Measurements from ENCODE around the gene CNST. TPM values are rescaled to one million over a fixed set of nuclear protein-coding genes. Genes with fewer than 3 reads are reported as not detected.

Gene CNST, protein sequence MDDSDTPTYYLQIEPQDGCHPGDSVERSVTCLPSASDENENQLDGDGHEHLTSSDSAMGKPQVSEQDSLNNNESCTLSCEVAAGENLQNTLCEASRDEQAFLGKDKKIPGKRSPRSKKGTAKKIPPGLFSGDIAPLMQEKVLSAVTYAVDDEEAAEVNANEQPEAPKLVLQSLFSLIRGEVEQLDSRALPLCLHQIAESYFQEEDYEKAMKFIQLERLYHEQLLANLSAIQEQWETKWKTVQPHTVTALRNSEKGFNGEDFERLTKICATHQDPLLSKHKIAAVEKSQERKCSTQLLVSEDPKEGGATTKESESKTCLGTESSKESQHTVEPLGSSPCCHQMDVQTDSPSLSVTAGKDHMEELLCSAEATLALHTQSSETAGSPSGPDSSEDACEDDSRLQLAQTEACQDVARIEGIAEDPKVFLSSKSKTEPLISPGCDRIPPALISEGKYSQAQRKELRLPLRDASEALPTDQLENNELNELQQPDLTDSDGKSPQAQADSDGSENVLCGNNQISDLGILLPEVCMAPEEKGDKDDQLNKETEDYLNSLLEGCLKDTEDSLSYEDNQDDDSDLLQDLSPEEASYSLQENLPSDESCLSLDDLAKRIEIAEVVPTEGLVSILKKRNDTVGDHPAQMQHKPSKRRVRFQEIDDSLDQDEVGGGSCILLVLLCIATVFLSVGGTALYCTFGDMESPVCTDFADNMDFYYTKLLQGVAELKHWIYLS
- total RNA-seq = 10 to 100 TPM; 25.8 to 26.1 TPM

DNA sequence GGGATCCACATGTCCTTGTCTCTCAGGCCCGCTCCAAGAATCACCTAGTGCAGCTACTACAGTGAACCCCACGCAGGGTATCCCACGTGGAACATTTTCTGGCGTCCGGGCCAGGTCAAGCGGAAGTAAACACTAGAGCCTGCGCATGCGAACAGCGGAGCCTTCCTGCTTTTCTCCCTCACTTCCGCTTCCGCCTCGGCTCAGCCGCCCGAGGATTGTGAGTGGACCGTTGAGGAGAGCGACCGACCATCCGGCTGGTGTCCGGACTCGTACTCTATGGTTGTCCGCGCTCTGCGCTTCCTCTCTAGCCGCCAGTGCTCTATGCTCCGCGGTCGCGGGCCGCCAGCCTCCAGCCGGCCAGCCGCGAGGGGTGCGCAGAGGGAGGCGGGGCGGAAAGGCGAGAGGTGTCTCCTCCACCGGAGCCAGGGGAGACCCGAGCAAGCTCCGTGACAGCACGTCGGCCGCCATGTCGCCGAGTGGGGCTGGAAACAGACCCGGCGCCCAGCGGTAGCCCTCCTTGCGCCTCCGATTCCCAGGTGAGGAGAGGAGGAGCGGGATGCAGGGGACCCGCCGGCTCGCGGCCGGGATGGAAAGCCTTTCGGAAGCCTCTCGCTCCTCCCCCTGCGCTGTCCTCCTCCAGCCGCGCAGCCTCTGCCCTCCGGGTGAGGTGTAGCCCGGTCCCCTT lies at the start of gene CNST, which contains the start of gene TFB2M:
CNST (plus strand) TSS at position 329 of the 685 bp plus-strand sequence. CDS start 25,107 bp downstream, outside the sequence.
TFB2M (minus strand) TSS at position 134 of the 685 bp plus-strand sequence; CDS start at position 11, 123 bp downstream.
- Mint-ChIP-seq H3K4me1 (peaks cover 34% of the 10 kb centered on the region), H3K9me3 (no peaks in the 10 kb centered on the region), H3K4me3 (peak within 1 kb of the TSS; percentile 100), H3K27ac (peak within 1 kb of the TSS; percentile 98), H3K27me3 (no peaks in the 10 kb centered on the region), H3K36me3 (peaks cover 32% of the 10 kb centered on the region)
- DNase-seq = peak; percentile 97

DNA sequence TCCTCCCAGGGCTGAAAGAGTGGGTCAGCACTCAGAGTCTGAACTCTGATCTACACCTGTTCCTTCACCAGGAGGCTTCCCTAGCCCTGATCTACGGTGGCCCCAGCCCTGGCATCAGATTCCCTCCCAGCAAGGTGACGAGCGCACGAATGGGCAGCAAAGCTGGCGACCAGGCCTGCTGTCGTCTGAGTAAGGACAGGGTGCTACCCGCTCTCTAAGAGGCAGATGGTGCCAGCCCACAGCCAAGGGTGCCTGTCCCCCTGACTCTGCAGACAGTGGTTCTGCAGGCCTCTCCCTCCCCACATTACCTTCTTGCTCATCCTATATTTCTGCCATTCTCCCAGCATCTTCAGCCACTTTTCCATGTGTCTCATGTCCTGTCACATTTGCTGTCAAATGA lies 48.9 kb upstream of the CNST start:
- H3K4me3 Mint-ChIP-seq = no peak overlapping the region

DNA sequence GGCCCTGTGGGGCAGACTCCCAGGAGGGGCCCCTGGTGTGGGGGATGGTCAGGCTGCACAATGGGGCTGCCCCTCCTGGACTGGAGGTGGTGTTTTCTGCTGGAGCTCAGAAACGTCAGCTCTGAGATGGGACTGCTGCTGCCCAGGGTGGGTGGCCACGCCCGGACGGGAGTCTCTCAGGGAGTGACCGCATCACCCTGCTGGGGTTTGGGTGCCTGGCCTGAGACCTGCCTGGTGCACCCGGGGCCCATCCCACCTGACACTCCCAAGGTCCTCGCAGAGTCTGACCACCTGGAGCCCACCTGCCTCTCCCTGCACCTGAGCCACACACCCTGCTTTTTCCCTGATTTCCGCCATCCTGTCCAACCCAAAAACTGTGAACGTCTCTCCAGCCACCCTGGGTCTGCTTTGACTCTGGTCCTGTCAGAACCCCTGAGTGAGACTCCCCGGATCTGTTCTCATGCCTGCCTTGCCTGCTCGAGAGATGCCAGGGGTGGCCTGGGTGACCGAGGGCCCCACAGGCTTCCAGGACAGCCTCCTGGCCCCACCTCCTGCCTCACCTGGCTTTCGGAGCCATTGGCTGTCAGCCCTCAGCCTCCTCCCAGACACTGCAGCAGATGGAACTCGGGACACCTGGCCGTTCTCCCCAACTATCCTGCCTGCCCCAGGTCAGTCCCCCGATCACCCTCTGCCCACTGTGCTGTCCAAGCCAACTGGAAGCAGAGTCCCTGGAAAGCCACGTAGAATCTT lies 47.6 kb upstream of the CNST start:
- Mint-ChIP-seq H3K36me3 (no peaks in the 10 kb centered on the region), H3K4me1 (no peaks in the 10 kb centered on the region), H3K4me3 (no peak overlapping the region), H3K27ac (no peak overlapping the region), H3K27me3 (no peaks in the 10 kb centered on the region), H3K9me3 (peaks cover 21% of the 10 kb centered on the region)
- DNase-seq = no peak

More for the DNA sequence above, 48.9 kb upstream of the CNST start:
- DNase-seq = no peak
- H3K36me3 Mint-ChIP-seq = no peaks in the 10 kb centered on the region
- peaks cover 21% of the 10 kb centered on the region for H3K9me3 Mint-ChIP-seq
- no peaks in the 10 kb centered on the region for H3K27me3 Mint-ChIP-seq
- H3K4me1 Mint-ChIP-seq = no peaks in the 10 kb centered on the region
- no peak overlapping the region for H3K27ac Mint-ChIP-seq

DNA sequence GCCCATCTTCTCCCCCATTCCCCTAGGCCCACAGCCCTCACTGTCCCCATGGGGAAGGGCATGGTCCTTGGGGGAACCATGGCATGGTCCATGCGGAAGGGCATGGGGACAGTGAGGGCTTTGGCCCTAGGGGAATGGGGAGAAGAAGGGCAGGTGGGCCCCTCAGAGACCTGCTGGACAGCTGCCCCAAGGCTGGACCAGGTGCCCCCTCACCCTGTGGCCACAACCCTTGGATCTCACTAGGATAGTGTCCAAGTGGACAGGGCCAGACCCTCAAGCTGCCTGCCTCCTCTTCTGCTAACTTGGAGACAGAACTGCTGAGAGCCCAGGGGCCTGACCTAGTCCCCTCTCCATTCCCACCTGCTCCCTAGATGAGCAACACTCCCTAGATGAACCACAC lies 46.7 kb upstream of the CNST start:
- H3K27me3 Mint-ChIP-seq = no peaks in the 10 kb centered on the region
- no peak for DNase-seq
- peaks cover 16% of the 10 kb centered on the region for H3K9me3 Mint-ChIP-seq
- H3K4me1 Mint-ChIP-seq = no peaks in the 10 kb centered on the region
- no peak overlapping the region for H3K27ac Mint-ChIP-seq
- no peak overlapping the region for H3K4me3 Mint-ChIP-seq
- no peaks in the 10 kb centered on the region for H3K36me3 Mint-ChIP-seq

DNA sequence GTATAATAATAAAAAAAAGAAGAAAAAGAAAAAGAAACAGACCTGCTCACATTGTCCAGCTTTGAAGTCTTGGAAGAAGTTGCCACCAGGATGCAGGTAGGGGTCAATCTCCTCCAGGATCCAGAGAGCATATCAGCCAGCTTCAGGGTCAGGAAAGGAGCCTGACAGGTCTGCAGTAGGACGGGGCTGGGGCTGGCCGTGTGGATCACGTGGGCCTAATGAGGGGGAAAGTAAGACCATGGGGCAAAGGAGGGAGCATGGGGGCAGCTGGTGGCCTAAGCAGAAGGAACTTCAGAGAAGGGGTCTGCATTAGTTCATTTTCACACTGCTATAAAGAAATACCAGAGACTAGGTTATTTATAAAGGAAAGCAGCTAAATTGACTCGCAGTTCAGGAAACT lies 39.9 kb upstream of the CNST start:
- no peak overlapping the region for H3K4me3 Mint-ChIP-seq
- H3K27me3 Mint-ChIP-seq = no peaks in the 10 kb centered on the region
- H3K36me3 Mint-ChIP-seq = no peaks in the 10 kb centered on the region
- H3K4me1 Mint-ChIP-seq = peaks cover 5% of the 10 kb centered on the region
- no peak for DNase-seq
- H3K9me3 Mint-ChIP-seq = peaks cover 3% of the 10 kb centered on the region
- H3K27ac Mint-ChIP-seq = no peak overlapping the region

DNA sequence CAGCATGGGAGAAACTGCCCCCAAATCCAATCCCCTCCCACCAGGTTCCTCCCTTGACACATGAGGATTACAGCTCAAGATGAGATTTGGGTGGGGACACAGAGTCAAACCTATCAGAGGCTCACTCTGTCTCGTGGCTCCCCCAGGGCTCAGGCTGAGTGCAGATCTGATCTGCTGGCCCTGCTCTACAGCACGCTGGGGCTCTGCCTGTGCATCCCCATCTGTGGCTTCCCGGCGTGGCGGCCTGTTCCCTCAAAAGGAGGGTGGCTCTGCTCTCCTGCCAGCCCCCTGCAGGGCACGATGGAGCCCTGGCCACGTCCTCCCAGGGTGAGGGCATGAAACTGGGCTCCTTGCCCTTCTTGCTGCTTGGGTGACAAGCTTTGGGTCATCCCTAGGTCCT lies 39.3 kb upstream of the CNST start:
- no peaks in the 10 kb centered on the region for H3K27me3 Mint-ChIP-seq
- H3K4me3 Mint-ChIP-seq = no peak overlapping the region
- DNase-seq = no peak
- peaks cover 5% of the 10 kb centered on the region for H3K4me1 Mint-ChIP-seq
- peak overlapping the region; percentile 17 for H3K27ac Mint-ChIP-seq
- H3K9me3 Mint-ChIP-seq = peaks cover 4% of the 10 kb centered on the region
- H3K36me3 Mint-ChIP-seq = no peaks in the 10 kb centered on the region

DNA sequence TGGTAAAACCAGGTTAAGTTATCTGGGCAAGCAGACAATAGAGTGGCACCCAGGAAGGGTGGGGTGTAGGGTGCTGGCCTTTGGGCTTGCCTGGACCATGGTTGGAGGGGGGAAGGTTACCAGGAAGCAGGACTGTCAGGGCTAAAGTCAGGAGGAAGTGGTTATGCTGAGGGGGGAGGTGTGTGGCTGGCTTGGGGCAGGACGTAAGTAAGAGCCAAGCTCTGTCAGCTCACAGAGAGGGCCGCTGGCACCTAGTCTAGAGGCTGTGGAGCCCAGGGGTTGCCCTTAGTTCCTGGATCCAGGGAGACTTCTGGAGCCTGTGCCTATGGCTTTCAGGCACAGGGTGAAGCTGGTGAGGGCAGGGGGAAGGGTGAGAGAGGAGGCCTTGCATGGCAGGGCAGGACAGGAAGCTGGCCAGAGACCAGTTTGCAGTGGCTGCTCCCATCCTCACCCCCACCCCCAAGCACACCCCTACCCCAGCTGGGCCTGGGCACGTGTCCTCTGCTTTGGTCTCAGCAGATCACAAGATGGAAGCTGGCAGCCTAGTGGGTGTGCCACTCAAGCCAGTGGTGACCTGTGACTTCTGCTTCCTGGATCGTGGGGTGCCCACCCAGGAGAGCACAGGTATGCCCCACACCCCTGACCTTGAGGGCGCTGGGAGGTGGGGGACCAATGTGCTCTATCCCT lies 38.7 kb upstream of the CNST start:
- Mint-ChIP-seq H3K9me3 (peaks cover 4% of the 10 kb centered on the region), H3K4me3 (no peak overlapping the region), H3K36me3 (no peaks in the 10 kb centered on the region), H3K4me1 (peaks cover 5% of the 10 kb centered on the region), H3K27ac (peak overlapping the region; percentile 17), H3K27me3 (no peaks in the 10 kb centered on the region)
- no peak for DNase-seq

DNA sequence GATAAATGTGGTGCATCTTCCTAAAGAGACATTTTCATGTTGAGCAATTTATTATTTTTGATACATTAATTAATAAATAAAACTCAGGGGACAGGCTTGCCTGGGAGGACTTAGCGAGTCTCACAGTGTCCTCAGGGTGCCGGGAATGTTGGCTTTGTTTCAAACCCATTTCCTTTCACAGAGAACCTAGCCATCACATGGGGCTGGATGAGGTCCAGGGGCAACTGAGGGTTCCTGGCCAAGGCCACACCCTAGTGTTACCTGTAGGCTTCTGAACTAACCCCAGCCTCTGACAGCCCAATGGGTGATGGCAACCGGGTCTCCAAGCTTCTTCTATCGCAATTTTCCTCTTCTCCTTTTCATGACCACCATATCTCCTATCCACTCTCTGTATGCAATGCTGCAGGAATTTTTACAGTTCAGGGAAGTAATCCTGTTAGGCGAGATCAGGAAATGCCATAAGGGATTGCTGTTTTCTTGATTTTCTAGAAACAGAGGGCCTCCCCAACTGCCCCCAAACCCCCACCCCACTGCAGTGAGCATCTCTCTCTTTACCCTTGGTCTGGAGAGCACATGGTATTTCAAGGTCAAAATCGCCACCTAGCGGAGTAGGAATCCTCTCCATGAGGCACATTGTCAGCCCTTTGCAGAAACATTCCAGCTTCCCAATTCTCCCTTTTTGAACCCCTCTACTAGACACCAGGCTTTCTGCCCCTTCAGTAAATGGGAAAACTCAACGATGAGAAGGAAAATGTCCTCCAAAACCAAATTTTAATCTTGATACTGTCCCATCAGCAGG lies 37.1 kb upstream of the CNST start:
- Mint-ChIP-seq H3K9me3 (peaks cover 4% of the 10 kb centered on the region), H3K36me3 (no peaks in the 10 kb centered on the region), H3K27ac (no peak overlapping the region), H3K27me3 (no peaks in the 10 kb centered on the region), H3K4me3 (no peak overlapping the region), H3K4me1 (peaks cover 5% of the 10 kb centered on the region)
- no peak for DNase-seq

DNA sequence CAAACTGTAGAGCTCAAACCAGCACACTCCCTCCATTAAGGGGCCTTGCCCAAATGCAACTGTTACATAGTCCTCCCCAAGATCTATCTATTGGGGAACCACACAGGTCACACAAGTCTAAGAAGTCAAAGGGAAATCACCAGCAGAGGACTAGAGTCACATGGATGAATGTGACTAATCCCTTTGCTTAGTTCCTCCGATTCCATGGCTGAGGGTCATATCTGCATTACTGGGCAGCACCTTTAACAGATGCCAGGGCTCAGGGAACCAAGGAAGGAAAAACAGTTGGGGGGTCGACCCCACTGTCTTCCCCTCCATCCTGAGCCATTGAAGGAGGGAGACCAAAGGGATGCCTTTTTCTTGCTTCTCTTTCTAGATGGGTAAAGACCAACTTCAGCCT lies 35.8 kb upstream of the CNST start:
- H3K4me3 Mint-ChIP-seq = no peak overlapping the region
- peaks cover 5% of the 10 kb centered on the region for H3K4me1 Mint-ChIP-seq
- no peaks in the 10 kb centered on the region for H3K27me3 Mint-ChIP-seq
- no peak overlapping the region for H3K27ac Mint-ChIP-seq
- DNase-seq = no peak
- no peaks in the 10 kb centered on the region for H3K36me3 Mint-ChIP-seq
- H3K9me3 Mint-ChIP-seq = peaks cover 4% of the 10 kb centered on the region

DNA sequence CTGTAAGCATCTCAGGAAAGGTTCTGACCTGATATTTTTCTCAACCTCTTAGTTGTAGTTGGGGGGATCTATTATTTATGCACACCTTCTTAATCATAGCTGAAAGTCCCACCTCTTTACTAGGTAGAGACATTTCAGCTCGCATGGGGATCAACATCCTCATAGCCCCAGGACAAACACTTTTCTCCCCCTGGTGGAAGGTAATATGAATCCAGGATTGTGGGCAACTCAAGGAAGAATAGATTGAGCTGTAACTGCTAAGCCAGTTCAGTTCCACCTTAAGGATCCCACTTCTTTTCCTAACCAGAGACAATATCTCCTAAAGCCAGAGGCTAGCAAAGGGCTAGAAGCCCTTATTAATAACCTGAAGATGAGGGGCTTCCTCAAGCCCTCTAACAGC lies 33.7 kb upstream of the CNST start:
- H3K36me3 Mint-ChIP-seq = no peaks in the 10 kb centered on the region
- no peak overlapping the region for H3K27ac Mint-ChIP-seq
- H3K4me1 Mint-ChIP-seq = peaks cover under 1% of the 10 kb centered on the region
- H3K27me3 Mint-ChIP-seq = no peaks in the 10 kb centered on the region
- DNase-seq = no peak
- H3K9me3 Mint-ChIP-seq = peaks cover 4% of the 10 kb centered on the region
- no peak overlapping the region for H3K4me3 Mint-ChIP-seq

DNA sequence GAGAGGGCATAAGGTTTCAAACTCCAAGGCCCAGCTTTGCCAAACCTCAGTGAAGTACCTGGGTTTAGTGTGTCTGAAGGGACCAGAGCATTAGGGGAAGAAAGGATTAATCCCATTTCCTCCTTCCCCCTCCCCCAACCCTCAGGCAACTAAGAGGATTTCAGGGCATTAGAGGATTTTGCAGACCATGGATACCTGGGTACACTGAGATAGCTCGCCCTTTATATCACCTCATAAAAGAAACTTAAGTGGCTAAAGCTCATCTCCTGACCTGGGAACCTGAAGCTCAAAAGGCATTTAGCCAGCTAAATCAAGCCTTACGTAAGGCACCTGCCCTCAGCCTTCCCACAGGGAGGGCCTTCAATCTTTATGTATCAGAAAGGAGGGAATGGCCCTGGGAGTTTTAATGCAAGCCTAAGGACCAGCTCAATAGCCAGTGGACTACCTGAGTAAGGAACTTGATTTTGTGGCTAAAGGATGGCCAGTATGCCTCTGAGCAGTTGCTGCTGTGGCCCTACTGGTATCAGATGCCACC lies 32.8 kb upstream of the CNST start:
- H3K9me3 Mint-ChIP-seq = peaks cover 4% of the 10 kb centered on the region
- no peaks in the 10 kb centered on the region for H3K36me3 Mint-ChIP-seq
- no peak overlapping the region for H3K27ac Mint-ChIP-seq
- no peaks in the 10 kb centered on the region for H3K4me1 Mint-ChIP-seq
- H3K4me3 Mint-ChIP-seq = no peak overlapping the region
- no peaks in the 10 kb centered on the region for H3K27me3 Mint-ChIP-seq
- no peak for DNase-seq

DNA sequence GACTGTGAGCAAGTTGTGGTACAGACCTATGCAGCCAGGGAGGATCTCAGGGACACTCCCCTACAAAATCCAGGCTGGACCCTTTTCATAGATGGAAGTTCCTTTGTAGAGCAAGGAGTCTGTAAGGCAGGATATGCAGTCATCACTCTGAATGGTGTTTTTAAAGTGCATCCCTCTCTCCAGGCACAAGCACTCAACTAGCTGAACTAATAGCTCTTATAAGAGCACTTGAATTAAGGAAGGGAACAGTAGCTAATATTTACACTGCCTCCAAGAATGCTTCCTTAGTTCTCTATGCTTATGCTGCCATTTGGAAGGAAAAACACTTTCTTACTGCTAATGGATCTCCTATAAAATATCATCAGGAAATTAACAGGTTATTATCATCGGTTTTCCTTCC lies 32.1 kb upstream of the CNST start:
- peaks cover 4% of the 10 kb centered on the region for H3K9me3 Mint-ChIP-seq
- H3K4me1 Mint-ChIP-seq = no peaks in the 10 kb centered on the region
- DNase-seq = no peak
- no peaks in the 10 kb centered on the region for H3K36me3 Mint-ChIP-seq
- H3K27ac Mint-ChIP-seq = no peak overlapping the region
- no peak overlapping the region for H3K4me3 Mint-ChIP-seq
- no peaks in the 10 kb centered on the region for H3K27me3 Mint-ChIP-seq

DNA sequence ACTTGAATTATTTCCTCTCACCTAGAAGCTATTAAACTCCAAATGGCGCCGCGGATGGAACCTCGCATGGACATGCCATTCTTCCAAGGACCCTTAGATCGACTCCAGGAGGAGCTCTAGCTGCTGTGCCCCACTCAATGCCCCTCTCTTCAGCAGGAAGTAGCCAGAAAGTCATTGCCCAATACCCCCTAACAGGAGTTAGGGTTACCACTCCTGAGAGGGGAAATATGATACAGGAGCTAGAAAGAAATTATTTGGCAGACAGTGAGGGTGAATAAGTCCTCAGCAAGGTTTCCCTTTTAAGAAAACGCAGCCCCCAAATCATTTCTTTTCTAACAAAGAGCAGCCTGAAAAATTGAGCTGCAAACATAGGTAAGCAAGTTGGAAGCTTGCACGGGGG lies 28.8 kb upstream of the CNST start:
- Mint-ChIP-seq H3K27ac (no peak overlapping the region), H3K36me3 (peaks cover 5% of the 10 kb centered on the region), H3K9me3 (no peaks in the 10 kb centered on the region), H3K4me3 (no peak overlapping the region), H3K4me1 (no peaks in the 10 kb centered on the region), H3K27me3 (no peaks in the 10 kb centered on the region)
- no peak for DNase-seq

Measured in activated naive CD8-positive, alpha-beta T cell treated with anti-CD3 and anti-CD28 coated beads for 36 hours (primary cell).